Nucleus accumbens (tissue), 56 donors: ENCODE data around the gene SREK1IP1.
"Not testable (repeated sequence)": the region's sequence is repeated elsewhere in the genome, so short reads cannot be mapped to it uniquely, and the experiment has no call there.

Experiments
- DNase-seq, 56 donors: peaks; one replicate each; lab custom pipeline; 2025; lab: John Stamatoyannopoulos, UW

Gene SREK1IP1

DNA sequence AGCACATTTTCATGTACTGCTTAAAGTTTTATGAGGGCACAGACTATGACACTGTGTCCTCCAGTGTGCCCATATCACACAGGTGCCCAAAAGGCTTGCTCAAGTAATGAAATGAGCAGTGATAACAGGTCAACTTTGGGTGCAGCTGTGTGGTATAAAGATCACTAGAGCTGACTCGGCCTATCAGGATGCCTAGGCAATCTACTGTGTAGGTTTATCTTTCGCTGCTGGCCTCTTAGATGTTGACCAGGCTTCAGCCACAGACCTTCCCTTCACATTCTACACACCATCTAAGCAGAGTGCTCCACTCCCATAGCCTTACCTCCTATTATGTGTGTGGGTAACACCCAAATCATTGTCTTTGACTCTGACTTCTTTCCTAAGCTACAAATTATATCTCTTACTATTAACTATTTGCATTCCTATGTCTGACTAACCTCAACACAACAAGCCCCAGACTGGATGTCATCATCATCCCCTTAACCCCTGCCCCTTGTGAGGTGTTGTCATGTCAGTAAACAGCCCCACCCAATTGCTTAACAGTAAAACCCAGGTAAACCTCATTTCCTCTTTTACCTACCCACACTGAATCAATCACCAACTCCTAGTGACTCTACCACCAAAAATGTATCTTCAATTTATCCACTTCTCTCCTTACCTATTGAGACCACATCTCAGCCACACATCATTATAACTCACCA lies 2.5 kb downstream of the SREK1IP1 start:
- DNase-seq: no peak

DNA sequence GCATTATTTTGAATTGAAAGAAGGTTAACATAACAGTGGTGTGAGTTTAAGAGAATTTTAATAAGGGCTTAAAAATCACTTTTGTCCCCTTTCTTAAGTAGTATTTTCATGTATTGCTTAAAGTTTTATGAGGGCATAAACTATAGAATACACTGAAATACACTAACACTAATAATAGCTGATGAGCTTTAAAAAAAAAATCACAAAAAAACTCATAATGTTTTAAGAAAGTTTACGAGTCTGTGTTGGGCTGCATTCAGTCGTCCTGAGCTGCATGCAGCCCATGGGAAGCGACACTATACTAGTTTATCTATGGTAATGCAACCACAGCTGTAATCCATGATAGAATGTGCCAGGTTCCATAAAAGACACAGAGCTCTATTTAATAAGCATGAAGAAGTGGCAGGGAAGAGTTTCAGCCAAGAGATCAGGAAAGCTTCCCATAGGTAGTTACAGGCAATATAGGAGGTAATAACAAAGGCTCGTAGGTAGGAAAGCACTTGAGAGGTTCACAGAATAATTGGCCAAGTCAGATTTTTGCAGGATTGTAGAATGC lies 4.5 kb downstream of the SREK1IP1 start:
- DNase-seq: no peak

DNA sequence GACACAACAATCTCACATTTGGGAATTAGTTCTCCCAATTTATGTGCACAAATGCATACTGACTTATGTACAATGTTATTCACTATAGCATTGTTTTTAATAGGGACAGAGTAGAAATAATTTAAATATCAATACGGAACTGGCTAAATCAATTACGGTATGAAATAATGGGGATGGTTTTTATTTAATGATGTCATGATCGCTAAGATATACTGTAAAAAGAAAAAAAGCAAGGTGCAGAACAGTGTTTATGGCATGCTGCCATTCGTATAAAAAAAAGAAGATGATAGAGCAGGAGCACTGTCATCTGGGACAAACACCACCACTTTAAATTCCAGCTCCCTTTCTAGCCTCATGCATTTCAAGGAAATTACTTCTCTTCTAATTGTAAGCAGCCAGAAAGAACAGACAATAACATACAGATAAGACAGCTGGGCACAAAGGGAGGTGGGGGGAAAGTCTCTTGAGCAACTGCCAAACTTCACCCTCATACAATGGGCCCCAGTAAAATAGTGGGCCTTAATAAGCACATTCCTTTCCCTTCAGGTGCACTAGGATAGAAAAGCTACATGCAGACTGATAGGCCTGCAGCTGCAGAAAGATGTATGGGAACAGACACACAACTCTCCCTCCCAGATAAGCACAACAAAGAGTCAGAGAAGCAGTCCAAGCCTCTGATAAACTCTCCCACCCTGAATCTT lies 8.4 kb downstream of the SREK1IP1 start:
- no peak for DNase-seq

DNA sequence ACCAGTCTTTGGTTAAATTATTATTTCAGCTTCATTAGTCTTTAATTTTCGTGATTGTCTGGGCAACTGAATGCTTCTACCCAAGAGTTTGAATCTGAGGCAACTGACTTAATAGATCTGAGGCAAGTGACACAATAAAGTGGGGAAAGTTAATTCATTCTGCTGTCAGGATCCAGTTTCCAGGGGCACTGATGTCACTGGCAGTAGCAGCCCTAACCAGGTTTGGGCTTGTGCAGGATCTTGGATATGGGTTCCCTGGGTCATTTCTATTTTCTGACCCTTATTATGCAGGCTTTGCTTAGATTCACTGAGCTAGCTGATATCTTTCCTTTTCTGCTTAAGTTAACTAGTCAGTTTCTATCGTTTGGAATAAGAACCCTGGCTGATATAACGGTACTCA lies 9.6 kb downstream of the SREK1IP1 start:
- no peak for DNase-seq

DNA sequence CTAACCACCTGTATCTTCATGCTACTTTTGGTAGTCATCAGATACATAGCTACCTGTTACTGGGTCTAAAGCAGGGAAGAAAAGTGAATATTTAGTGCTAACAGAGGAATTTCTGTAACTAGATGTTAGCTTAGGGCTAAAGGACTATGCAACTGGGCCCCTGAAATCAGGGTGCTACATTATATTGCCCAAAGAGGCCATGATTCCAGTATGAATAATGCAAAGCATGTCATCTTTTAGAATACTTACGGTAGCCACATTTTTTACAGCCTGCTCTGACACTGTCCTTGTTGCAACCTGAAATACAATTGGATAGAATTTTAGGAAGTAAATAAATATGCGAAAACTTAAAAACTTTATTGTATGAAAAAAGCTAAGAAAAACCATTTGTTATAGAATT lies 14.4 kb downstream of the SREK1IP1 start:
- DNase-seq: no peak

DNA sequence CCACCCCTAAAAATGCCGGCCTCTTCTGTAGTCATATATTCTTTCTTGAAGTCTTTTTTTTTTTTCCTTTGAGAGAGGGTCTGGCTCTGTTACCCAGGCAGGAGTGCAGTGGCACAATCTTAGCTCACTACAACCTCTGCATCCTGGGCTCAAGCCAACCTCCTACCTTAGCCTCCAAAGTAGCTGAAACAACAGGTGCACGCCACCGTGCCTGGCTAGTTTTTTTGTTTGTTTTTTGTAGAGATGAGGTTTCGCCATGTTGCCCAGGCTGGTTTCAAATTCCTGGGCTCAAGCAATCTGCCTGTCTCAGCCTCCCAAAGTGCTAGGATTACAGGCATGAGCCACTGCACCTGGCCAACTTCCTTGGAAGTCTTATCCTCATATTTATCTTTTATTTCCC lies 19.1 kb downstream of the SREK1IP1 start:
- no peak for DNase-seq

DNA sequence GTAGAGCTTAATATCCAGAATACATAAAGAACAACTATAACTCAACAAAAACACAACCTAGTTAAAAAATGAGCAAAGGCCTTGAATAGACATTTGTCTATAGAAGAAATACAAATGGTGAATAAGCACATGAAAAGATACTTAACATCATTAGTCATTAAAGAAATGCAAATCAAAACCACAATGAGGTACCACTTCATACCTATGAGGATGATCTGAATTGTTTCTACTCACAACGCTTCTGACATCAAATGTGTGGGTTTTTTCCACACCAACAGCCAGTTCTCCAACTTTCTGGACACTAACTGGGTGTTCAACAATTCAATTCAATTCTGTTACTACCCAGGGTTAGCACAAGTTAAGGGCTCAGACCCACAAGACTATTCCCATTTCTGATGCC lies 22.0 kb downstream of the SREK1IP1 start:
- no peak for DNase-seq

DNA sequence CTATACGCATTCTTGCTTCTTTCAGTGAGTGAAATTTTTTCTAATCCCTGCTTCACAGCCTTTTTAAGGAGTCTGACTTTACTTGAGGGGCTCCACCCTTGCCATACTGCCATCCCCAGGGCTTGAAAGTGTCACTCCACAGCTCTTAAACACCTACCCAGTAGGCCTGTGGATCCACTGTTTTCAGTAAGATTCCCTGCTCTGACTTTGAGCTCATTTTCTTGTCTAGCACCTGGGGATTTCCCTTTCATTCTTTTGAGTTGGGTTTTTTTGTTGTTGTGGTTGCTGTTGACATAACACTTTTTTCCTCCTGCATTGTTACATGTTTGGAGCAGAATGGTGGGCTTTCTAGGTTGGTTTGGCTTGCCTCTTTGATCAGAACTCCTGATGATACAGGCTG lies 23.6 kb downstream of the SREK1IP1 start:
- DNase-seq: no peak

DNA sequence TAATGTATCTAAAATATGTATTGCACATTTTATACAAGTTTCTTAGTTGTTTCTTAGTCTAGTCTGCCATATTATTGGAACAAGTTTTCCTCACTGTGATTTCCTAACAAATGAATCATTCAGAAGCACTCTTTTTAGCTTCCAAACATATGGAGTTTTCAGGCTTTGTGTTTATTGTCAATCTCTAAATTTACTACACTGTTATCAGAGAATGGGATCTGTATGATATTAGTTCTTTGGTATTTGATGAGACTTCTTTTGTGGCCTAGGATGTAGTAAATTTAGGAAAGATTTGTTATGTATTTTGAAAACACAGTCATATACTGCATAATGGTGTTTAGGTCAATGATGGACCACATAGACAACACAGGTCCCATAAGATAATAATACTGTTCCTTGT lies 25.7 kb downstream of the SREK1IP1 start:
- DNase-seq: no peak

DNA sequence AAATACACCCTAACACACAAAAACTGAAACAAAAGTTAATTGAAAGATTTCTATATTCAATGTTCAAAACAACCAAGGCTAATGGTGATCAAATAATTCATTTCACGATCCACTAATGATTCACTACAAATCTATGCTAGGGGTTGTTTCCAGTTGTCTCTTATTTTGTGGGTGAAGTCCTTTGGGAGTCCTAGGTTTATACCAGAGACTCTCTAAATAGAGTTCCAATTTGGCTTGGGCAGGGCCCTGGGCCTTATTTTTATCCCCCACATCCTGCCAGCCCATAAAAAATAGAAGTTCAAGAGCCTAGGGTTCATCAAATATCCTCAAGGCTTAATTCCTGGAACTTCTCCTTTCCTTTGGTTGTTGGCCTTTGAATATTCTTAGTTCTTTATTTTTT lies 26.1 kb downstream of the SREK1IP1 start:
- no peak for DNase-seq

DNA sequence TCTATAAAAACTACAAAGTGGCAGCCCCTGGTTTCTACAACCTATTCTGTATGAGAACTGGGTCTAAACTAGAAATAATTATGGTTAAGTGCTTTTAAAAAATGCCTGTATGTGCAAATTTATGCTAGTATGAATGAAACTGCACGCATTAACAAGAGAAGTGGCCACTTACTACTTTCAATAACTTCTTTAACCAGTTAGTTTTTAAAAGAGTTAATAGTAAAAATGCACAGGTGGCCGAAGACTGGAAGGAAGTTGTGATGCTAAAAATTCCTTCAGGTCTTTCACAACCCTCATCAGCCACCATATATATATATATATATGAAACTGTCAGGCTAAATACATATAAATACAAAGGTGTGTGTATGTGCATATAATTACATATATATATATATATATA lies 41.3 kb downstream of the SREK1IP1 start:
- DNase-seq: no peak

DNA sequence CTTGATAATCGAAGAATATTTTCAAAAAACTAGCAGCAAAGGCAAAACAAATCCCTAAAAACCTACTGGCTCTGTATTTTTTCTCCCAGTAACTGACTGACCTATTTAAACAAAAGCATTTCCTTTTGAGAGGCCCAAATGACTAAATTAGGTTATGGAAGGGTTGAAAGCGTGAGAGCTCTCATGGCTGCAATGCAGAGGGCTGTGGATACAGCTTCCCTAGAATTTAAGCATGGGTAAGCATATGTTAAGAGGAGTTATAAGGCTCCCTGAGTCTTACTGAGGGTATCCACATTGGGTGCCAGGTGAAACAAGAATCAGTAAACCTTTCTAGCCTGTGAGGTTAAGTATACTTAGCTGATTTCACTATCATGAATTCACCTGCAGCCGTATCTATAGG lies 45.9 kb downstream of the SREK1IP1 start:
- DNase-seq: no peak

DNA sequence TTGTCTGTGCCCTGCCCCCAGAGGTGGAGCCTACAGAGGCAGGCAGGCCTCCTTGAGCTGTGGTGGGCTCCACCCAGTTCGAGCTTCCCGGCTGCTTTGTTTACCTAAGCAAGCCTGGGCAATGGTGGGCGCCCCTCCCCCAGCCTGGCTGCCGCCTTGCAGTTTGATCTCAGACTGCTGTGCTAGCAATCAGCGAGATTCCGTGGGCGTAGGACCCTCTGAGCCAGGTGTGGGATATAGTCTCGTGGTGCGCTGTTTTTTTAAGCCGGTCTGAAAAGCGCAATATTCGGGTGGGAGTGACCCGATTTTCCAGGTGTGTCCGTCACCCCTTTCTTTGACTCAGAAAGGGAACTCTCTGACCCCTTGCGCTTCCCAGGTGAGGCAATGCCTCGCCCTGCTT lies 54.0 kb downstream of the SREK1IP1 start:
- DNase-seq: not testable (repeated sequence)

DNA sequence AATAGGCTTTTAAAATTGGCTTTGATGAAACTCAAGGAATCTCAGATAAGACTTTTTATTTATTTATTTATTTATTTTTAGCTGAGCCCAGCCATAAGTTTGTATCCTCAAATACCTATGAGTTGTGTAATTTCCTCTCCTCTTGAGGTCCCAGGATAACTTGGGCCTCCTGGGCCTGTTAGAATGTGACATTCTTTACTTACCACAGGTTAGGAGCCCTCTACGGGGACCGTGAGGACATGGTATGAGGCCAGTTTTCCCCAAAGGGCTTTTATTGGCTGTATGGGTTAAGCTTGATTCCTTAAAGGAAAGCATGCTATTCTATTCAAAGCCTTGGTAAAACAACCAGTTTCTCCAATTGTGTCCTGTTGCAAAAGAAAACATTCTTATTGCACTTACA lies 61.3 kb downstream of the SREK1IP1 start:
- DNase-seq: no peak

DNA sequence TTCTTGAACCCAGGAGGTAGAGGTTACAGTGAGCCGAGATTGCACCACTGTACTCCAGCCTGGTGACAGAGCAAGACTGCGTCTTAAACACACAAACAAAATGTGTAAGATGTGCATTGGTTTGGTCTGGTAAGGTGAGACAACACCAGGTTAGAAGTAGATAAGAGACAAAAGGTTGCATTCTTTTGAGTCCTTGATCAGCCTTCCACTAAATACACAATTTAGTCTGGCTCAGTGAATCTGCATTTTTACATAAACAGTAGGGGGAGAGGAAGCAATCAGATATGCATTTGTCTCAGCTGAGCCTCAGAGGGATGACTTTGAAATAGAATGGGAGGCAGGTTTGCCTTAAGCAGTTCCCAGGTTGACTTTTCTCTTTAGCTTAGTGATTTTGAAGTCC lies 62.4 kb downstream of the SREK1IP1 start:
- DNase-seq: not testable (repeated sequence)

DNA sequence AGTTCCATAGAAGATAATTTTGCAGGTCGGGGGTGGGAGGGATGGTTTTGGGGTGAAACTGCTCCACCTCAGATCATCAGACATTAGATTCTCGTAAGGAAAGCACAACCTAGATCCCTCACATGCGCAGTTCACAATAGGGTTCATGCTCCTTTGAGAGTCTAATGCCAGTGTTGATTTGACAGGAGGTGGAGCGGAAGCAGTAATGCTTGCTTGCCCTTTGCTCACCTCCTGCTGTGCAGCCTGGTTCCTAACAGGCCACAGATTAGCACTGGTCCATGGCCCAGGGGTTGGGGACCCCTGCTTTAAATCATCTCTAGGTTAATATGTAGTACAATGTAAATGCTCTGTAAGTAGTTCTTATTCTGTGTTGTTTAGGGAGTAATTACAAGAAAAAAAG lies 67.7 kb downstream of the SREK1IP1 start:
- no peak for DNase-seq

DNA sequence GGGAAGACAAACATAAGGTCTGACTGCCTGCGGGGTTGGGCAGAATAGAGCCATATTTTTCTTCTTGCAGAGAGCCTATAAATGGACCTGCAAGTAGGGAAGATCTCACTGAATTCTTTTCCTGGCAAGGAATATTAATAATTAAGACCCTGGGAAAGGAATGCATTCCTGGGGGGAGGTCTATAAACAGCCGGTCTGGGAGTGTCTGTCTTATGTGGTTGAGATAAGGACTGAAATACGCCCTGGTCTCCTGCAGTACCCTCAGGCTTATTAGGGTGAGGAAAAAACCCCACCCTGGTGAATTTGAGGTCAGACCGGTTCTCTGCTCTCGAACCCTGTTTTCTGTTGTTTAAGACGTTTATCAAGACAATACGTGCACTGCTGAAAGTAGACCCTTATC lies 72.1 kb downstream of the SREK1IP1 start:
- DNase-seq: not testable (repeated sequence)

DNA sequence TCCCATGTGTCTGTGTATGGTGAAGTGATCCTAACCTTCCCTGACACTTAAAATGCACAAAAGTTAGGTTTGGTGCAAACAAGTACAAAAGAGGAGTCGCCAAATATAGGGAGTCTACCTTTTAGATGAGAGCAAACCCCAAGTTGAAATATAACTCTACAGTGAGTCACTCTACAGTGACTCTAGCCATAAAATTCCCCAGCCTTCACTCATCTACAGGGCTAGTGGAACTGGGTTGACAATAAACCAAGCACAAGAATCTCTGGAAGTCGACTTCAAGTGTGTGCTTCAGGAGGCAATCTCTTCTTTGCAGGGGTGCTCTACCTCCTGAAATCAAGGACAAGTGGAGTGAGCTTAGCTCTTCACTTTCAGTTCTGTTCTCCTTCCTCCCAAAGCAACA lies 74.9 kb downstream of the SREK1IP1 start:
- no peak for DNase-seq

DNA sequence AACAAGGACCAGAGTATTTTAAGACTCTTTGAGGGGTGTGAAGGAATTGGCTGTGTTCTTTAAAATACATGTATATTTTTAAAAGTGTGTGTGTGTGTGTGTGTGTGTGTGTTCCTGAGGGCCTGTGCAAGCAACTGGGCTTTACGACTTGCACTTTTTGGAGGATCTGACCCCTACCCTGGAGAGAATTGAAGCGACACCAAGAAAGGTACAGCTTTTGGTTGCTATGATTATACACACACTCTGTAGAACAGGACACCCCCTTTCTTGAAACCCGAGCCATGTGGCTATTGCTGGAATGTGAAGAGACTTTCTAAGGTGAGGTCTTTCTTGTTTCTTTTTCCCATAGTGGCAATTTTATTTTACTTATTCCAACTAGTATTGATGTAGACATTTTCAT lies 77.2 kb downstream of the SREK1IP1 start:
- DNase-seq: no peak

DNA sequence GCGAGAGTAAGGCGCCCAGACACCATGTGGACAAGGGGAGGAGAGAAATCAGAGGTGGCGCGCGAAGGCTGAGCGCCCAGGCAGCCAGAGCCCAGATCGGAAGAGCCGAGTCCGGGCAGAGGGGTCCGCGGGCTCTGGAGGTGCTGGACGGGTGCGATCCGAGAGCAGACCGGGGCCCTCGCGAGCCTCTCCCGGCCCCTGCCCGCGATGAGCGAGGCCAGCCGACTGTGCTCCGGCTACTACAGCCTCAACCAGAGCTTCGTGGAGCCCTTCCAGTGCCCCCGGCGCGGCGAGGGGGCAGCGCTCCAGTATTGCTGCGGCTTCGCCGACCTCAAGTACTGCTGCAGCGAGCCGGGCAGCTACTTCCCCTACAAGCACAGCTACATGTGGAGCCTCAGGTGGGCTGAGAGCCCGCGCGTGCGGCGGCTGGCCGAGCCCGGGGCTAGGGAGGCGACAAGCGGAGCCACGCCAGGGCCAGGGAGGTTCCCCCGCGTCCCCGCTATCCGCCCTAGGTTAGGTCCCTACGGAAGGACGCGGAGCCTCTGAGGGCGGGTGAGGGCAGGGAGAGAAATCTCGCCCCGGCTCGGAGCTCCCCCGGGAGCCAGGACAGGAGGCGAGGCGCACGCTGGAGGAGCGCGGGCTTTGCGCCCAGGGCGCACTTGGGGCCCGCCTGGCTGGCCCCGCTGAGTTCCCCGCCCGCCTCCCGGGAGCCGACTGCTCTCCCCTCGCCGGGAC lies 77.9 kb downstream of the SREK1IP1 start, which contains the start of gene SHISAL2B:
Gene SHISAL2B, plus strand, starts transcription at position 87 of the 735 bp plus-strand sequence. Its CDS starts 121 bp downstream, at position 208.
- peak in 1 of 56 donors; percentile 9 for DNase-seq

DNA sequence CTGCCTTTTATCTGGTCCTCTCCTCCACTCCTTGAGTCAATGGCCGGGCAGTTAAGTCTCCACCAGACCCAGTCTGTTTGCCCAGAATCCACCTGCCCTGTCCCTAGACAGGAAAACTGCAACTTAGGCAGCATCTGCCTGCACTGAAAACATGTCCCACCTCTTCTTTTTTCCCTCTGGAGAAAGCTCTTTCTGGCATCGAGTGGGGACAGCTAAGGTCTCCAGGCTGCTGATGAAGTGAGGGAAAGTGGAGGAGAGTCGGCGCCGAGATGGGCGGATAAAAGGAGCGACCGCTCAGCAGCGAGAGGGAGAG lies 78.4 kb downstream of the SREK1IP1 start:
- no peak for DNase-seq
